ENCODE measurements around the gene SHMT1. TPM values are rescaled to one million over a fixed set of nuclear protein-coding genes. Genes with fewer than 3 reads are reported as not detected.
"Not testable (repeated sequence)": the region's sequence is repeated elsewhere in the genome, so short reads cannot be mapped to it uniquely, and the experiment has no call there.

SHMT1 gene
- total RNA-seq, result 9.2 and 11.9 TPM in 2 replicates
- 11.6 and 12.6 TPM in 2 replicates for polyA plus RNA-seq
- 12.2 and 14.0 TPM in 2 replicates for polyA plus RNA-seq (2012)
- polyA minus RNA-seq (ENCODE audit: low replicate concordance), result 6.2 and 11.6 TPM in 2 replicates

DNA sequence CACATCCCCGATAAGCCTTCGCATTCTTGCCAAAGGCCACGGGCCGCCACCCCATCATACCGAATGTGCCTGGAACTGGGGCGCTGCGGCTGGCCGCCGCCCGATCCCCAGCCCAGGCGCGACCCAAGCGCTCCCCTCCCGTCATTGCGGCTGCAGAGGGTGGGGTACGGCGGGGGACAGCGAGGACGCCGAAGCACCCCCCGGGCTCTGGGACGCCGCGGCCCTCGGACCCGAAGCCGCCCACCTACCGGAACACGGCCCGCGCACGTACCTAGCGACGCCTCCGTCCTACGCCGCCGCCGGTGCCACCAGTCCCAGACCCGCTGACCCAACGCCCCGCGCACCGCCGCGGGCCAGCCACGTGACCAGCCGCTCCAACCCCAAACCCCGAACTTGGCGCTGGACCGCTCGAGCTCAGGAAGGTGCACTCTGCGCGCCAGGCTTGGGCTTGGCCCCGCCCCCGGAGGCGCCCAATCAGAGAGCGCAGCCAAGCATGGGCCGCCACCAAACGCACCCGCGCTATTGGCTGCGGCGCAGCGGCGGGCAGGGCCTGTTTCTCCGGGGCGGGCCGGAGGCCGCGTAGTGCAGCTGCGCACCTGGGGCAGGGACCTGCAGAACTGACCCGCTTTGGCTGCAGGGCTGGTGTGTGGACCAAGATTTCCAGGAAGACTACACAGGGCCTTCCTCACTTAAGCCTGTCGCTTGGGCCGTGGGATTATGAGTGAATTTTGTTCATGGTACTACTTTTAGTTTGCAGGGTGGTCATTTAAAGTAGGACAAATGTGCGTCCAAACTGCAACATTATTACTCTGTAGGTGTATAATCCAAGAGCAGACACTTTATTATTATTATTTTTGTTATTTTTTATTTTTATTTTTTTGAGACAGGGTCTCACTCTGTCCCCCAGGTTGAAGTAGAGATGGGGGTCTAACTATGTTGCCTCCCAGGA lies at the start of gene SHMT1:
Gene SHMT1 (minus strand): TSS at position 450 of the 949 bp plus-strand sequence. CDS start 7,569 bp downstream, outside the sequence.
- no peaks in the 10 kb centered on the region for H3K36me3 ChIP-seq (ENCODE audit: control insufficient read depth, insufficient read depth, low read length)
- H3K9ac ChIP-seq (ENCODE audit: insufficient read depth, low read length), result peak within 1 kb of the TSS; percentile 52
- no peaks in the 10 kb centered on the region for H3K79me2 ChIP-seq (ENCODE audit: control insufficient read depth, insufficient read depth, low read length)
- peak; percentile 81 to 85 for DNase-seq (ENCODE audit: low read depth in 2 of 2)
- H3K9me3 ChIP-seq (ENCODE audit: control insufficient read depth, insufficient read depth, low read depth, low read length), result no peaks in the 10 kb centered on the region
- no peaks in the 10 kb centered on the region for H4K20me1 ChIP-seq (ENCODE audit: control insufficient read depth, extremely low read depth, insufficient read depth, low read length)
- peak within 1 kb of the TSS; percentile 71 to 80 (median 76) for H3K4me3 ChIP-seq (replicated peaks in 1 of 4; ENCODE audit: control extremely low read depth in 1 of 4, insufficient read depth in 1 of 4, low read depth in 3 of 4, low read length in 4 of 4)
- H3K4me1 ChIP-seq (ENCODE audit: control insufficient read depth, extremely low read depth, insufficient read depth, low read length), result no peaks in the 10 kb centered on the region
- peak within 1 kb of the TSS; percentile 88 for H2AFZ ChIP-seq (ENCODE audit: low read length)
- peak within 1 kb of the TSS; percentile 93 for H3K4me2 ChIP-seq (ENCODE audit: extremely low read depth, insufficient read depth, low read length)
- H3K27ac ChIP-seq (ENCODE audit: insufficient read depth, low read length), result no peak within 1 kb of the TSS
- H3K27me3 ChIP-seq (ENCODE audit: control insufficient read depth, insufficient read depth, low read length), result no peaks in the 10 kb centered on the region
- TF ChIP-seq, protein P1, sequence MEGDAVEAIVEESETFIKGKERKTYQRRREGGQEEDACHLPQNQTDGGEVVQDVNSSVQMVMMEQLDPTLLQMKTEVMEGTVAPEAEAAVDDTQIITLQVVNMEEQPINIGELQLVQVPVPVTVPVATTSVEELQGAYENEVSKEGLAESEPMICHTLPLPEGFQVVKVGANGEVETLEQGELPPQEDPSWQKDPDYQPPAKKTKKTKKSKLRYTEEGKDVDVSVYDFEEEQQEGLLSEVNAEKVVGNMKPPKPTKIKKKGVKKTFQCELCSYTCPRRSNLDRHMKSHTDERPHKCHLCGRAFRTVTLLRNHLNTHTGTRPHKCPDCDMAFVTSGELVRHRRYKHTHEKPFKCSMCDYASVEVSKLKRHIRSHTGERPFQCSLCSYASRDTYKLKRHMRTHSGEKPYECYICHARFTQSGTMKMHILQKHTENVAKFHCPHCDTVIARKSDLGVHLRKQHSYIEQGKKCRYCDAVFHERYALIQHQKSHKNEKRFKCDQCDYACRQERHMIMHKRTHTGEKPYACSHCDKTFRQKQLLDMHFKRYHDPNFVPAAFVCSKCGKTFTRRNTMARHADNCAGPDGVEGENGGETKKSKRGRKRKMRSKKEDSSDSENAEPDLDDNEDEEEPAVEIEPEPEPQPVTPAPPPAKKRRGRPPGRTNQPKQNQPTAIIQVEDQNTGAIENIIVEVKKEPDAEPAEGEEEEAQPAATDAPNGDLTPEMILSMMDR (conservative IDR thresholded peaks at IDR 0.05 in 1 of 2, IDR thresholded peaks at IDR 0.05 in 1 of 2; ENCODE audit: low read depth in 1 of 2, low read length in 2 of 2), result no peak
- TF ChIP-seq EZH2 (IDR thresholded peaks at IDR 0.05; ENCODE audit: low read length, missing control alignments), result no peak

DNA sequence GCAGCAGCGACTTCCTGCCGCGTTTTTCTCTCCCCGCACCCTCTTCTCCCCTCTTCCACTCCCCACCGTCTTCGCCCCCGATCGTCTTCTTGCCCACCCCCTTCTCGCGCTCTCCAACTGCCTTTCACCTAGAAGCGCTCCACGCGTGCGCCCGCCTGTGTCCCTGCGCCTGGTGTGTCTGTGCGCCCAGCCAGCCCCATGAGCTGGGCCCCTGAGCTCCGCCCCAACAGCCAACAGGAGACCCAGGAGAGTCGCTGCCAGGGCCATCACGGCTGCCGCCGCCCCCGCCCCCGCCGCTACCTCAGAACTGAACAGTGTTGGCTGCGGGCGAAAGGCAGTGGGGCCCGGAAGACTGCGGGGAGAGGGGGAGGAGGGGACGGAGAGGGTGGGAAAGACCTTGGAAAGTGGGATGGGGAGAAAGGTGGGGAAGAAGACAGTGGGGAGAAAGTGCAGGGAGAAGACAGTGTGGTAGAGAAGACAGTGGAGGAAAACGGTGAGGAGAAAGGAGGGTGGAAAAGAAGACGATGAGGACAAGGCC lies 48.7 kb upstream of the SHMT1 start:
- not testable (repeated sequence) for H3K79me2 ChIP-seq (ENCODE audit: control insufficient read depth, insufficient read depth, low read length); DNase-seq (ENCODE audit: low read depth in 2 of 2); H3K4me1 ChIP-seq (ENCODE audit: control insufficient read depth, extremely low read depth, insufficient read depth, low read length); H4K20me1 ChIP-seq (ENCODE audit: control insufficient read depth, extremely low read depth, insufficient read depth, low read length); H3K36me3 ChIP-seq (ENCODE audit: control insufficient read depth, insufficient read depth, low read length); H3K4me2 ChIP-seq (ENCODE audit: extremely low read depth, insufficient read depth, low read length); H3K27me3 ChIP-seq (ENCODE audit: control insufficient read depth, insufficient read depth, low read length); H3K9ac ChIP-seq (ENCODE audit: insufficient read depth, low read length); H2AFZ ChIP-seq (ENCODE audit: low read length); H3K9me3 ChIP-seq (ENCODE audit: control insufficient read depth, insufficient read depth, low read depth, low read length)
- Histone ChIP-seq H3K27ac (ENCODE audit: insufficient read depth, low read length) (peak overlapping the region; percentile 66), H3K4me3 (replicated peaks in 1 of 4; ENCODE audit: control extremely low read depth in 1 of 4, insufficient read depth in 1 of 4, low read depth in 3 of 4, low read length in 4 of 4) (peak overlapping the region in 1 of 4 experiments; percentile 57)

DNA sequence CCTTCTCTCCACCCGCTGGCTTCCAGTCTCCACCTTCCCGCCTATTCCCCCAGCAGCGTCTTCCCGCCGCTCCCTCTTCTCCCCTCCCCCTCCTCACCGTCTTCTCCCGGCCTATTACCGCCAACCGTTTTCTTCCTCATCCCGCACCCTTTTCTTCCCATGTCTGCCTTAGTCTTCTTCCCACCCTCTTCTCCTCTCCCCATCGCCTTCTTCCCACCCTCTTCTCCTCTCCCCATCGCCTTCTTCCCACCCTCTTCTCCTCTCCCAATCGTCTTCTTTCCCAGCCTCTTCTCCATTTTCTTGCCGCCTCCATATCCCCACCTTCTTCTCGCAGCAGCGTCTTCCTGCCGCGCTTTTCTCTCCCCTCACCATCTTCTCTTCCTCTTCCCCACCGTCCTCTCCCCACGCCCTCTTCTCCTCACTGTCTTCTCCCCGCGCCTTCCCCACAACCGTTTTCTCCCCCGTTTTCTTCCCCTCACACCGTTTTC lies 48.1 kb upstream of the SHMT1 start:
- not testable (repeated sequence) for H3K79me2 ChIP-seq (ENCODE audit: control insufficient read depth, insufficient read depth, low read length); H3K9me3 ChIP-seq (ENCODE audit: control insufficient read depth, insufficient read depth, low read depth, low read length); H4K20me1 ChIP-seq (ENCODE audit: control insufficient read depth, extremely low read depth, insufficient read depth, low read length); H3K36me3 ChIP-seq (ENCODE audit: control insufficient read depth, insufficient read depth, low read length); H2AFZ ChIP-seq (ENCODE audit: low read length); H3K4me2 ChIP-seq (ENCODE audit: extremely low read depth, insufficient read depth, low read length); H3K4me1 ChIP-seq (ENCODE audit: control insufficient read depth, extremely low read depth, insufficient read depth, low read length); H3K27me3 ChIP-seq (ENCODE audit: control insufficient read depth, insufficient read depth, low read length)
- H3K9ac ChIP-seq (ENCODE audit: insufficient read depth, low read length), result peak overlapping the region; percentile 44
- peak overlapping the region; percentile 19 to 57 (median 50) for H3K4me3 ChIP-seq (replicated peaks in 1 of 4; ENCODE audit: control extremely low read depth in 1 of 4, insufficient read depth in 1 of 4, low read depth in 3 of 4, low read length in 4 of 4)
- peak overlapping the region; percentile 66 for H3K27ac ChIP-seq (ENCODE audit: insufficient read depth, low read length)
- DNase-seq (ENCODE audit: low read depth in 2 of 2), result peak; percentile 61 to 63

DNA sequence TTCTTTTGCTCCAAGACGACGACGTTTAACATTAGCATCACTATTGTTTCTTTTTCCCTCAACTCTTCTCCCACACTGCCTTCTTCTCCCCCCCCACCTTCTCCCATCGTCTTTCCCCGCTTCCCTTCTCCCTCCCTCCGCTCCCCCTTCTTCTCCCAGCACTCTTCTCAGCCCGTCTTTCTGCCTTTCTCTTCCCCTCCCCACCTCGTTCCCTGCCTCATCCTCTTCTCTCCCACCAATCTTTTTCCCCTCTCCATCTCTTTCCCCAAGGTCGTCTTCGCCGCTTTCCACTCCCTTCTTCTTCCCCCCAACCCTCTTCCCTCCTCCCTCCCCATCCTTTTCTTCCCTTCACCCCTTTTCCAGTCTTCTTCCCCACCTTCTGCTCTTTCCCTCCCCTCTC lies 47.4 kb upstream of the SHMT1 start:
- DNase-seq (ENCODE audit: low read depth in 2 of 2), result peak in 1 of 2 donors; percentile 4
- not testable (repeated sequence) for H3K27me3 ChIP-seq (ENCODE audit: control insufficient read depth, insufficient read depth, low read length); H3K9me3 ChIP-seq (ENCODE audit: control insufficient read depth, insufficient read depth, low read depth, low read length); H4K20me1 ChIP-seq (ENCODE audit: control insufficient read depth, extremely low read depth, insufficient read depth, low read length); H3K79me2 ChIP-seq (ENCODE audit: control insufficient read depth, insufficient read depth, low read length); H3K27ac ChIP-seq (ENCODE audit: insufficient read depth, low read length); H3K9ac ChIP-seq (ENCODE audit: insufficient read depth, low read length); H3K4me1 ChIP-seq (ENCODE audit: control insufficient read depth, extremely low read depth, insufficient read depth, low read length); H3K4me2 ChIP-seq (ENCODE audit: extremely low read depth, insufficient read depth, low read length); H3K36me3 ChIP-seq (ENCODE audit: control insufficient read depth, insufficient read depth, low read length); H2AFZ ChIP-seq (ENCODE audit: low read length)
- peak overlapping the region in 3 of 4 experiments; percentile 33 to 57 (median 43) for H3K4me3 ChIP-seq (replicated peaks in 1 of 4; ENCODE audit: control extremely low read depth in 1 of 4, insufficient read depth in 1 of 4, low read depth in 3 of 4, low read length in 4 of 4)

DNA sequence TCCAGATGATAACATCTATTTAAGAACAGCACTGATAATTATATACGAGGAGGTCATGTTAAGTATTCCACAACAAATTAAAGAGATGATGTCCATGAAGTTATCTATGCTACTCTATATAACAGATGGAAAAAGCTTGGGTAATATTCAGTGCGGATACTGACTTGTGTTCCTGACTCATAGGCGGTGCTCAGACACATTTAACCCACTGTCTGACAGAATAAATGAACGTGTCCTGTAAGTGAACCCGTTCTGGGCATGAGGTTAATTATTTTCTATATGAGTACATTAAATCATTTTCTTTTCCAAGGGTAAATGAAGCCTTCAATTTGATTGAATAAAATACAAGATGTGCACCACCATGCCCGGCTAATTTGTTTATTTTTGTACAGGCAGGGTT lies 46.0 kb upstream of the SHMT1 start:
- not testable (repeated sequence) for H3K4me3 ChIP-seq (replicated peaks in 1 of 4; ENCODE audit: control extremely low read depth in 1 of 4, insufficient read depth in 1 of 4, low read depth in 3 of 4, low read length in 4 of 4); H3K79me2 ChIP-seq (ENCODE audit: control insufficient read depth, insufficient read depth, low read length); H3K9me3 ChIP-seq (ENCODE audit: control insufficient read depth, insufficient read depth, low read depth, low read length); H2AFZ ChIP-seq (ENCODE audit: low read length); H3K27me3 ChIP-seq (ENCODE audit: control insufficient read depth, insufficient read depth, low read length); H3K9ac ChIP-seq (ENCODE audit: insufficient read depth, low read length); H4K20me1 ChIP-seq (ENCODE audit: control insufficient read depth, extremely low read depth, insufficient read depth, low read length); H3K4me1 ChIP-seq (ENCODE audit: control insufficient read depth, extremely low read depth, insufficient read depth, low read length); H3K27ac ChIP-seq (ENCODE audit: insufficient read depth, low read length); H3K4me2 ChIP-seq (ENCODE audit: extremely low read depth, insufficient read depth, low read length); H3K36me3 ChIP-seq (ENCODE audit: control insufficient read depth, insufficient read depth, low read length)
- peak; percentile 10 to 44 for DNase-seq (ENCODE audit: low read depth in 2 of 2)
